HCT116 (cell line): ENCODE data around the gene MSI2.

Source experiments
- CEBPB ChIP-seq: IDR thresholded peaks from 2 replicates; pipeline ENCODE4 v1.6.1; 2012; ENCODE audit warnings: low read depth
- CTCF ChIP-seq, 3 experiments: fragments of 200-600 bp in 1 of 3; sonication (generic) in 1 of 3; IDR thresholded peaks in 2 of 3; conservative IDR thresholded peaks in 1 of 3; 2 replicates each; pipeline ENCODE4 v1.5.1; 2012 to 2017; ENCODE audit warnings: low read depth in 2 of 3, low read length in 2 of 3, antibody characterized with exemption in 1 of 3, borderline replicate concordance in 1 of 3, control low read depth in 1 of 3, mild to moderate bottlenecking in 1 of 3, mixed read lengths in 1 of 3, mixed run types in 1 of 3, moderate library complexity in 1 of 3; ENCODE audit not compliant: insufficient read depth in 1 of 3
- EZH2 ChIP-seq: fragments of 200-600 bp; sonication (generic); IDR thresholded peaks from 2 replicates; pipeline ENCODE4 v1.6.1; 2017; ENCODE audit warnings: antibody characterized with exemption, mixed run types
- POLR2A ChIP-seq: IDR thresholded peaks from 2 replicates; pipeline ENCODE4 v1.7.0; 2011; ENCODE audit warnings: borderline replicate concordance; ENCODE audit not compliant: insufficient read depth, insufficient read length; ENCODE audit errors: extremely low read depth
- POLR2AphosphoS5 ChIP-seq: IDR thresholded peaks from 2 replicates; pipeline ENCODE4 v1.6.1; 2011; ENCODE audit warnings: mild to moderate bottlenecking, low read depth, low read length, moderate library complexity
- REST ChIP-seq: IDR thresholded peaks from 2 replicates; pipeline ENCODE4 v1.6.1; 2012; ENCODE audit warnings: low read depth

GRCh38 chr17:57264776-57265175 lies 8.5 kb downstream of the MSI2 start:
- no peak for TF ChIP-seq POLR2A
- no peak for TF ChIP-seq EZH2
- TF ChIP-seq CTCF (IDR thresholded peaks at IDR 0.05 in 2 of 3, conservative IDR thresholded peaks at IDR 0.05 in 1 of 3; ENCODE audit: borderline replicate concordance in 1 of 3, insufficient read depth in 1 of 3, low read depth in 2 of 3, low read length in 2 of 3), result no peak
- no peak for TF ChIP-seq POLR2AphosphoS5
- TF ChIP-seq REST, result no peak
- no peak for TF ChIP-seq CEBPB
